ENCODE measurements around the gene DDA1.

GRCh38 chr19:17337675-17338432, 28.5 kb downstream of the DDA1 start:
- TF ChIP-seq, protein P1, sequence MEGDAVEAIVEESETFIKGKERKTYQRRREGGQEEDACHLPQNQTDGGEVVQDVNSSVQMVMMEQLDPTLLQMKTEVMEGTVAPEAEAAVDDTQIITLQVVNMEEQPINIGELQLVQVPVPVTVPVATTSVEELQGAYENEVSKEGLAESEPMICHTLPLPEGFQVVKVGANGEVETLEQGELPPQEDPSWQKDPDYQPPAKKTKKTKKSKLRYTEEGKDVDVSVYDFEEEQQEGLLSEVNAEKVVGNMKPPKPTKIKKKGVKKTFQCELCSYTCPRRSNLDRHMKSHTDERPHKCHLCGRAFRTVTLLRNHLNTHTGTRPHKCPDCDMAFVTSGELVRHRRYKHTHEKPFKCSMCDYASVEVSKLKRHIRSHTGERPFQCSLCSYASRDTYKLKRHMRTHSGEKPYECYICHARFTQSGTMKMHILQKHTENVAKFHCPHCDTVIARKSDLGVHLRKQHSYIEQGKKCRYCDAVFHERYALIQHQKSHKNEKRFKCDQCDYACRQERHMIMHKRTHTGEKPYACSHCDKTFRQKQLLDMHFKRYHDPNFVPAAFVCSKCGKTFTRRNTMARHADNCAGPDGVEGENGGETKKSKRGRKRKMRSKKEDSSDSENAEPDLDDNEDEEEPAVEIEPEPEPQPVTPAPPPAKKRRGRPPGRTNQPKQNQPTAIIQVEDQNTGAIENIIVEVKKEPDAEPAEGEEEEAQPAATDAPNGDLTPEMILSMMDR (IDR thresholded peaks at IDR 0.05; ENCODE audit: insufficient read depth, low read depth, low read length): no peak
- TF ChIP-seq EZH2 (IDR thresholded peaks at IDR 0.05; ENCODE audit: insufficient read depth, low read length): no peak
